SK-N-SH treated with all-trans-retinoic acid at 6 μM for 48 hours (cell line): ENCODE results near the gene FPGT.

ENCODE experiments used
- ATAC-seq: fragments of 200-7000 bp; cut with Tn5 transposase; 3 replicates; pipeline ENCODE4 v1.9.1; 2020; ENCODE audit warnings: mild to moderate bottlenecking, moderate library complexity
- ARNTL ChIP-seq: fragments of 450-650 bp; formaldehyde crosslinking; IDR thresholded peaks from 2 replicates; pipeline ENCODE4 v1.5.0; 2020; ENCODE audit warnings: low read depth, mild to moderate bottlenecking, moderate library complexity, borderline replicate concordance
- BACH2 ChIP-seq: fragments of 250-450 bp; sonication (Bioruptor Pico); IDR thresholded peaks from 2 replicates; pipeline ENCODE4 v1.9.0; 2021; ENCODE audit warnings: mild to moderate bottlenecking, borderline replicate concordance
- CREB5 ChIP-seq: fragments of 250-450 bp; sonication (Bioruptor Pico); IDR thresholded peaks from 2 replicates; pipeline ENCODE4 v1.5.1; 2020; ENCODE audit warnings: low read depth, mild to moderate bottlenecking, moderate library complexity
- CSDC2 ChIP-seq: fragments of 250-450 bp; sonication (Bioruptor Pico); IDR thresholded peaks from 2 replicates; pipeline ENCODE4 v1.5.0; 2020; ENCODE audit warnings: mild to moderate bottlenecking, moderate library complexity
- CSRNP3 ChIP-seq: fragments of 250-450 bp; sonication (Bioruptor Pico); IDR thresholded peaks from 2 replicates; pipeline ENCODE4 v1.5.1; 2021; ENCODE audit warnings: mild to moderate bottlenecking, moderate library complexity
- ESRRG ChIP-seq: fragments of 250-450 bp; sonication (Bioruptor Pico); IDR thresholded peaks from 2 replicates; pipeline ENCODE4 v1.6.1; 2021; ENCODE audit warnings: mild to moderate bottlenecking
- GLIS3 ChIP-seq: fragments of 250-450 bp; sonication (Bioruptor Pico); IDR thresholded peaks from 2 replicates; pipeline ENCODE4 v1.5.0; 2020; ENCODE audit warnings: mild to moderate bottlenecking, moderate library complexity
- OSR1 ChIP-seq: fragments of 250-450 bp; sonication (Bioruptor Pico); IDR thresholded peaks from 2 replicates; pipeline ENCODE4 v1.8.0; 2022; ENCODE audit warnings: moderate library complexity, mild to moderate bottlenecking, inconsistent platforms
- PPARA ChIP-seq: fragments of 250-450 bp; sonication (Bioruptor Pico); IDR thresholded peaks from 2 replicates; pipeline ENCODE4 v1.5.0; 2020; ENCODE audit warnings: mild to moderate bottlenecking, borderline replicate concordance
- RARB ChIP-seq: fragments of 250-450 bp; sonication (Bioruptor Pico); IDR thresholded peaks from 2 replicates; pipeline ENCODE4 v1.8.0; 2021; ENCODE audit warnings: mild to moderate bottlenecking, moderate library complexity
- SNAI2 ChIP-seq: fragments of 250-450 bp; sonication (Bioruptor Pico); IDR thresholded peaks from 2 replicates; pipeline ENCODE4 v1.5.0; 2020; ENCODE audit warnings: mild to moderate bottlenecking, moderate library complexity
- TOX ChIP-seq: fragments of 250-450 bp; sonication (Bioruptor Pico); IDR thresholded peaks from 2 replicates; pipeline ENCODE4 v1.8.0; 2021; ENCODE audit warnings: mild to moderate bottlenecking, moderate library complexity, borderline replicate concordance
- TSHZ2 ChIP-seq: fragments of 250-450 bp; sonication (Bioruptor Pico); IDR thresholded peaks from 2 replicates; pipeline ENCODE4 v1.5.0; 2020; ENCODE audit warnings: mild to moderate bottlenecking, moderate library complexity
- ZFP3 ChIP-seq: fragments of 250-450 bp; sonication (Bioruptor Pico); IDR thresholded peaks from 2 replicates; pipeline ENCODE4 v1.5.0; 2020; ENCODE audit warnings: mild to moderate bottlenecking, moderate library complexity
- ZFP30 ChIP-seq: fragments of 450-650 bp; formaldehyde crosslinking; IDR thresholded peaks from 2 replicates; pipeline ENCODE4 v1.5.0; 2022; ENCODE audit warnings: mild to moderate bottlenecking, moderate library complexity
- ZNF70 ChIP-seq: fragments of 450-650 bp; formaldehyde crosslinking; IDR thresholded peaks from 2 replicates; pipeline ENCODE4 v1.5.0; 2020; ENCODE audit warnings: mild to moderate bottlenecking, moderate library complexity
- ZNF8 ChIP-seq: fragments of 450-650 bp; formaldehyde crosslinking; IDR thresholded peaks from 2 replicates; pipeline ENCODE4 v1.5.0; 2020; ENCODE audit warnings: mild to moderate bottlenecking, moderate library complexity
- TF ChIP-seq, protein P1 (sequence below): fragments of 250-450 bp; sonication (Bioruptor Pico); IDR thresholded peaks from 2 replicates; pipeline ENCODE4 v1.8.0; 2020; ENCODE audit warnings: mild to moderate bottlenecking, moderate library complexity, borderline replicate concordance
- TF ChIP-seq, protein P2 (sequence below): fragments of 250-450 bp; sonication (Bioruptor Pico); IDR thresholded peaks from 2 replicates; pipeline ENCODE4 v1.8.0; 2021; ENCODE audit warnings: low read depth, mild to moderate bottlenecking, moderate library complexity, borderline replicate concordance

The FPGT gene

DNA sequence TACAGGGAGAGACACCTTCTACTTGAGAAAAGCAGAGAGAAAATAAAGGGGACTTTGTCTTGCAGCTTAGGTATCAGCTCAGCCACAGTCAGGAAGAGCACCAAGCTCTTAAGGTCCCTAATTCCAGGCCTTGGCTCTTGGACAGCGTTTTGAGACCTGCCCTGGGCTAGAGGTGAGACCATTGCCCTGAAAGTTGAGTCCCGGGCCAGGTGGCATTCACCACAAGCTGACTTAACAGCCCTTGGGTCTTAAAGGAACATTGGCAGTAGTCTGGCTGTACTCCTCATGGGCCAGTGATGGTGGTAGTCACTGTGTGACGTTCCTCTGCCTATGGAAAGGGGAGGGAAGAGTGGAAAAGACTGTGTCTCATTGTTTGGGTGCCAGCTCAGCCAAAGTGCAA, 25.4 kb downstream of the FPGT start:
- TF ChIP-seq ZFP30 (no peak), RARB (CRISPR knock-in tag) (no peak), TSHZ2 (CRISPR knock-in tag) (no peak), CREB5 (CRISPR knock-in tag) (no peak), ESRRG (CRISPR knock-in tag) (no peak), ZNF70 (CRISPR knock-in tag) (no peak), CSDC2 (CRISPR knock-in tag) (no peak), PPARA (CRISPR knock-in tag) (no peak), GLIS3 (no peak), ZNF8 (CRISPR knock-in tag) (no peak), BACH2 (CRISPR knock-in tag) (no peak), TOX (no peak), CSRNP3 (CRISPR knock-in tag) (no peak), ARNTL (CRISPR knock-in tag) (no peak), OSR1 (CRISPR knock-in tag) (no peak)
- TF ChIP-seq, protein P1, sequence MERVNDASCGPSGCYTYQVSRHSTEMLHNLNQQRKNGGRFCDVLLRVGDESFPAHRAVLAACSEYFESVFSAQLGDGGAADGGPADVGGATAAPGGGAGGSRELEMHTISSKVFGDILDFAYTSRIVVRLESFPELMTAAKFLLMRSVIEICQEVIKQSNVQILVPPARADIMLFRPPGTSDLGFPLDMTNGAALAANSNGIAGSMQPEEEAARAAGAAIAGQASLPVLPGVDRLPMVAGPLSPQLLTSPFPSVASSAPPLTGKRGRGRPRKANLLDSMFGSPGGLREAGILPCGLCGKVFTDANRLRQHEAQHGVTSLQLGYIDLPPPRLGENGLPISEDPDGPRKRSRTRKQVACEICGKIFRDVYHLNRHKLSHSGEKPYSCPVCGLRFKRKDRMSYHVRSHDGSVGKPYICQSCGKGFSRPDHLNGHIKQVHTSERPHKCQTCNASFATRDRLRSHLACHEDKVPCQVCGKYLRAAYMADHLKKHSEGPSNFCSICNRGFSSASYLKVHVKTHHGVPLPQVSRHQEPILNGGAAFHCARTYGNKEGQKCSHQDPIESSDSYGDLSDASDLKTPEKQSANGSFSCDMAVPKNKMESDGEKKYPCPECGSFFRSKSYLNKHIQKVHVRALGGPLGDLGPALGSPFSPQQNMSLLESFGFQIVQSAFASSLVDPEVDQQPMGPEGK (CRISPR knock-in tag): no peak
- TF ChIP-seq, protein P2, sequence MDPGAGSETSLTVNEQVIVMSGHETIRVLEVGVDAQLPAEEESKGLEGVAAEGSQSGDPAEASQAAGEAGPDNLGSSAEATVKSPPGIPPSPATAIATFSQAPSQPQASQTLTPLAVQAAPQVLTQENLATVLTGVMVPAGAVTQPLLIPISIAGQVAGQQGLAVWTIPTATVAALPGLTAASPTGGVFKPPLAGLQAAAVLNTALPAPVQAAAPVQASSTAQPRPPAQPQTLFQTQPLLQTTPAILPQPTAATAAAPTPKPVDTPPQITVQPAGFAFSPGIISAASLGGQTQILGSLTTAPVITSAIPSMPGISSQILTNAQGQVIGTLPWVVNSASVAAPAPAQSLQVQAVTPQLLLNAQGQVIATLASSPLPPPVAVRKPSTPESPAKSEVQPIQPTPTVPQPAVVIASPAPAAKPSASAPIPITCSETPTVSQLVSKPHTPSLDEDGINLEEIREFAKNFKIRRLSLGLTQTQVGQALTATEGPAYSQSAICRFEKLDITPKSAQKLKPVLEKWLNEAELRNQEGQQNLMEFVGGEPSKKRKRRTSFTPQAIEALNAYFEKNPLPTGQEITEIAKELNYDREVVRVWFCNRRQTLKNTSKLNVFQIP: no peak
- ATAC-seq: no peak

- TF ChIP-seq BACH2 (CRISPR knock-in tag) (no peak), ZFP30 (no peak), ARNTL (CRISPR knock-in tag) (no peak), PPARA (CRISPR knock-in tag) (no peak), ZFP3 (CRISPR knock-in tag) (no peak), ZNF8 (CRISPR knock-in tag) (no peak), CREB5 (CRISPR knock-in tag) (no peak), SNAI2 (CRISPR knock-in tag) (no peak), ESRRG (CRISPR knock-in tag) (no peak), GLIS3 (no peak), TOX (no peak), CSDC2 (CRISPR knock-in tag) (no peak), CSRNP3 (CRISPR knock-in tag) (no peak)
- TF ChIP-seq, protein P1 (CRISPR knock-in tag): no peak
- no peak for ATAC-seq
These were observed 37.1 kb downstream of the FPGT start, which contains the start of gene TNNI3K for GRCh38 chr1:74235153-74235552. Gene TNNI3K (plus strand): TSS chr1:74235387. CDS start chr1:74235452, 65 bp downstream.
